A549 (cell line): Measurements from ENCODE around the gene ENO2. TPM values are rescaled to one million over a fixed set of nuclear protein-coding genes. Genes with fewer than 3 reads are reported as not detected.

ENCODE experiments used
- ATAC-seq, 2 experiments: fragments of 200-7000 bp in 1 of 2; fragments of >200 bp in 1 of 2; cut with Nextera tagmentation in 1 of 2; cut with Tn5 transposase in 1 of 2; 3 replicates each; pipeline versions ENCODE4 v1.8.0 to v1.9.1; 2018 to 2020; ENCODE audit warnings: mild to moderate bottlenecking in 1 of 2, moderate library complexity in 1 of 2
- CTCF ChIA-PET: fragments of 300-600 bp; sonication (Branson Sonifier 250); formaldehyde crosslinking; extraction: SDS; loops from one replicate; lab custom pipeline; 2021; ENCODE audit warnings: antibody characterized with exemption, inconsistent platforms; lab: Yijun Ruan, JAX
- POLR2A ChIA-PET: fragments of 350-600 bp; formaldehyde crosslinking; extraction: SDS; loops from one replicate; lab custom pipeline; 2021; ENCODE audit warnings: antibody characterized with exemption, inconsistent platforms; lab: Yijun Ruan, JAX
- DNase-seq, 2 experiments: peaks; one replicate each; pipeline versions ENCODE4 v3.0.0 to v3.0.0-alpha.2; 2011 to 2016; ENCODE audit warnings: low read depth in 1 of 2, low spot score in 1 of 2
- FAIRE-seq: peaks from 2 replicates; lab custom pipeline; 2011; peaks lifted over from hg19 to GRCh38; lab: Jason Lieb, UNC
- H3K27ac ChIP-seq, 2 experiments: fragments of >200 bp; sonication (Bioruptor Twin); formaldehyde crosslinking; 3 replicates each; pipeline ENCODE4 v1.5.1; 2016 to 2017
- H3K4me1 ChIP-seq: fragments of >200 bp; sonication (Bioruptor Twin); formaldehyde crosslinking; 3 replicates; pipeline ENCODE4 v1.6.1; 2016
- H3K4me2 ChIP-seq: fragments of >200 bp; sonication (Bioruptor Twin); formaldehyde crosslinking; 3 replicates; pipeline ENCODE4 v1.6.1; 2016
- H3K4me3 ChIP-seq: fragments of >200 bp; sonication (Bioruptor Twin); formaldehyde crosslinking; 3 replicates; pipeline ENCODE4 v1.5.1; 2016
- H3K9me3 ChIP-seq: fragments of >200 bp; sonication (Bioruptor Twin); formaldehyde crosslinking; 3 replicates; pipeline ENCODE4 v1.6.1; 2016
- ATOH8 ChIP-seq: fragments of 250-450 bp; sonication (Bioruptor Pico); IDR thresholded peaks from 2 replicates; pipeline ENCODE4 v1.5.0; 2020; ENCODE audit warnings: low read depth, mild to moderate bottlenecking, moderate library complexity
- CBX2 ChIP-seq: fragments of 200-600 bp; sonication (generic); IDR thresholded peaks from 2 replicates; pipeline ENCODE4 v1.6.1; 2016; ENCODE audit warnings: low read depth, mild to moderate bottlenecking, borderline replicate concordance
- CBX8 ChIP-seq: fragments of 200-600 bp; sonication (generic); IDR thresholded peaks from 2 replicates; pipeline ENCODE4 v1.6.1; 2016
- CTCF ChIP-seq: fragments of >200 bp; sonication (Bioruptor Twin); formaldehyde crosslinking; IDR thresholded peaks from 3 replicates; pipeline ENCODE4 v1.5.1; 2016
- ELK1 ChIP-seq: fragments of 150-350 bp; IDR thresholded peaks from 2 replicates; pipeline ENCODE4 v1.6.1; 2014; ENCODE audit warnings: low read depth, mild to moderate bottlenecking, low read length
- FOSL2 ChIP-seq, 2 experiments: fragments of 450-650 bp in 1 of 2; fragments of >200 bp in 1 of 2; sonication (Bioruptor Twin) in 1 of 2; formaldehyde crosslinking; IDR thresholded peaks; 2 replicates each; pipeline versions ENCODE4 v1.5.0 to v1.6.1; 2016 to 2020; ENCODE audit warnings: mild to moderate bottlenecking in 1 of 2, moderate library complexity in 1 of 2
- HDAC2 ChIP-seq: fragments of 200-600 bp; sonication (generic); IDR thresholded peaks from 2 replicates; pipeline ENCODE4 v1.6.1; 2016
- HMGXB4 ChIP-seq: fragments of 250-450 bp; sonication (Bioruptor Pico); IDR thresholded peaks from 2 replicates; pipeline ENCODE4 v1.5.0; 2021; ENCODE audit warnings: mild to moderate bottlenecking, moderate library complexity, borderline replicate concordance
- JUN ChIP-seq, 2 experiments: fragments of >200 bp; sonication (Bioruptor Twin); formaldehyde crosslinking; IDR thresholded peaks; 2 replicates in 1 of 2; 3 replicates in 1 of 2; pipeline ENCODE4 v1.6.1; 2016 to 2017
- JUNB ChIP-seq: fragments of >200 bp; sonication (Bioruptor Twin); formaldehyde crosslinking; IDR thresholded peaks from 2 replicates; pipeline ENCODE4 v1.6.1; 2016
- KDM5A ChIP-seq: fragments of 200-600 bp; sonication (generic); IDR thresholded peaks from 2 replicates; pipeline ENCODE4 v1.6.1; 2016; ENCODE audit warnings: antibody characterized with exemption, mild to moderate bottlenecking
- MAZ ChIP-seq: fragments of 150-350 bp; IDR thresholded peaks from 2 replicates; pipeline ENCODE4 v1.6.1; 2014; ENCODE audit warnings: antibody characterized with exemption, low read depth, low read length, borderline replicate concordance
- MYC ChIP-seq: IDR thresholded peaks from 2 replicates; pipeline ENCODE4 v1.6.1; 2012; ENCODE audit warnings: mild to moderate bottlenecking, inconsistent platforms, low read length, improper control_type of control experiment, borderline replicate concordance
- NFE2L2 ChIP-seq: fragments of 150-350 bp; conservative IDR thresholded peaks from 2 replicates; pipeline ENCODE4 v1.6.1; 2014; ENCODE audit warnings: low read length
- NPAS2 ChIP-seq: fragments of 250-450 bp; sonication (Bioruptor Pico); IDR thresholded peaks from 2 replicates; pipeline ENCODE4 v1.8.0; 2022; ENCODE audit warnings: mild to moderate bottlenecking, moderate library complexity, borderline replicate concordance
- POLR2A ChIP-seq: IDR thresholded peaks from 2 replicates; pipeline ENCODE4 v1.6.1; 2012; ENCODE audit warnings: mild to moderate bottlenecking, low read length
- RCOR1 ChIP-seq: fragments of 150-350 bp; IDR thresholded peaks from 2 replicates; pipeline ENCODE4 v1.6.1; 2014; ENCODE audit warnings: antibody characterized with exemption, low read length, low read depth
- RFX5 ChIP-seq: fragments of 450-650 bp; IDR thresholded peaks from 2 replicates; pipeline ENCODE4 v1.7.1; 2014; ENCODE audit warnings: antibody characterized with exemption, mild to moderate bottlenecking, moderate library complexity
- RNF2 ChIP-seq: fragments of 200-600 bp; sonication (generic); IDR thresholded peaks from 2 replicates; pipeline ENCODE4 v1.6.1; 2016; ENCODE audit warnings: low read depth, mild to moderate bottlenecking, antibody characterized with exemption, moderate library complexity, borderline replicate concordance
- SMC3 ChIP-seq: fragments of >200 bp; sonication (Bioruptor Twin); formaldehyde crosslinking; IDR thresholded peaks from 3 replicates; pipeline ENCODE4 v1.6.1; 2018; ENCODE audit warnings: inconsistent platforms
- SREBF2 ChIP-seq: fragments of 450-650 bp; IDR thresholded peaks from 2 replicates; pipeline ENCODE4 v1.6.1; 2014; ENCODE audit warnings: mild to moderate bottlenecking, moderate library complexity
- TFCP2L1 ChIP-seq: fragments of 250-450 bp; sonication (Bioruptor Pico); IDR thresholded peaks from 2 replicates; pipeline ENCODE4 v1.5.0; 2021; ENCODE audit warnings: mild to moderate bottlenecking
- ZC3H11A ChIP-seq: fragments of 450-650 bp; IDR thresholded peaks from 2 replicates; pipeline ENCODE4 v1.6.1; 2014; ENCODE audit warnings: antibody characterized with exemption, mild to moderate bottlenecking
- ZFP36 ChIP-seq: fragments of 450-650 bp; IDR thresholded peaks from 2 replicates; pipeline ENCODE4 v1.6.1; 2014; ENCODE audit warnings: borderline replicate concordance; ENCODE audit not compliant: partially characterized antibody
- ZSCAN20 ChIP-seq: fragments of 250-450 bp; sonication (Bioruptor Pico); IDR thresholded peaks from 2 replicates; pipeline ENCODE4 v1.8.0; 2022; ENCODE audit warnings: mild to moderate bottlenecking, moderate library complexity
- WGBS: methylation state at CpG from one replicate; pipeline ENCODE4 v1.1.6; 2017; ENCODE audit errors: missing lambda C conversion rate; 5-methylcytosine and 5-hydroxymethylcytosine counted together
- polyA plus RNA-seq, 4 experiments: library from polyadenylated mRNA; depleted of rRNA in 3 of 4; stranded (reverse); fragments of >200 nt; fragmentation: RNase III in 1 of 4; extraction: RNeasy Plus Mini Kit Qiagen cat#74134 plus additional on column Dnase treatment in 1 of 4; gene quantifications; 2 replicates in 3 of 4; 3 replicates in 1 of 4; pipeline ENCODE4 v1.2.3, GENCODE V29; 2011 to 2017
- TF ChIP-seq, protein P1 (sequence below): IDR thresholded peaks from 2 replicates; pipeline ENCODE4 v1.6.1; 2012
- TF ChIP-seq, protein P2 (sequence below): fragments of >200 bp; sonication (Bioruptor Twin); formaldehyde crosslinking; IDR thresholded peaks from 3 replicates; pipeline ENCODE4 v1.6.1; 2016

Gene ENO2
- polyA plus RNA-seq, 2 of the 4 experiments (the other 2 are of a cell fraction) = 26.2 to 38.6 TPM

DNA sequence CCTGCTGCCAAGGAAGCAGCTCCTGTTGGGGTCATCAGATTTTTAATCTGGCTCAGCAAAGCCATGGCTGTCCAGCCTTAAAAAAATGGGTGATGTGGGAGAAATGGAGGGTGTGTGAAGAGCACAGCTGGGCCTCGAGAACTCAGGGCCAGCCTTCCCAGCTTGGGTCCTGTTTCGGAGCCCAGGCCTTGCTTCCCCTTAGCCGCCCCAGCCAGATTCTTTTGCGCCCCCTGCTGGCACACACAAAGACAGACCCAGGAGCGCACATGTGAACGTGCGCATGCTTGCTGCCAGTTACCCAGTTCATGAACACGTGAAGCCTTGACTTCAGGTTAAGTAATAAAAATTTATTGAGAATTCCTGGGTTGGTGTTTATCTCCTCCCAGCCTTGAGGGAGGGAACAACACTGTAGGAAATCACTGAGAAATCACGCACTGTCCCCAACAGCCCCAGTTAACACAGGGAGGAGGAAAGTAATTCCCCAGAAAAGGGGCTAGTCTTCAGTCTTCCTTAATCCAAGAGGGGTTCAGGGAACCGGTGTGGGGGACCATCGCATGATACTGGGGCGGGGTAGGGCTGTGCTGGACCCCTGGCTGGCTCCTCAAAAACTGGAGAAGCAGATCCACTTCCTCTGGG is 50.8 kb downstream of the ENO2 start (continued):
- TF ChIP-seq TFCP2L1 (CRISPR knock-in tag) (no peak), CBX2 (no peak), KDM5A (no peak), MYC (peak; percentile 96; the same call in 1 of the 2 replicates), JUN (IDR thresholded peaks at IDR 0.05) (peak in 1 of 2 experiments; percentile 19; a peak in 1 of 5 replicates), POLR2A (no peak), MAZ (no peak), CTCF (peak; percentile 89), NPAS2 (CRISPR knock-in tag) (peak; percentile 75; the same call in 1 of the 2 replicates), SMC3 (peak; percentile 76), CBX8 (no peak), HMGXB4 (CRISPR knock-in tag) (no peak), ZC3H11A (no peak), ZSCAN20 (no peak), ELK1 (no peak), SREBF2 (no peak), ZFP36 (no peak)
- TF ChIP-seq, protein P1, sequence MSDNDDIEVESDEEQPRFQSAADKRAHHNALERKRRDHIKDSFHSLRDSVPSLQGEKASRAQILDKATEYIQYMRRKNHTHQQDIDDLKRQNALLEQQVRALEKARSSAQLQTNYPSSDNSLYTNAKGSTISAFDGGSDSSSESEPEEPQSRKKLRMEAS = peak; percentile 95

- whole genome bisulfite sequencing = 67% methylated on average over 4 of the region's 4 CpGs
- Histone ChIP-seq H3K4me3 (no peak overlapping the region), H3K4me1 (peaks cover 51% of the 10 kb centered on the region), H3K4me2 (no peak overlapping the region), H3K9me3 (no peaks in the 10 kb centered on the region), H3K27ac (peak overlapping the region; percentile 29 to 99; a peak in 4 of 6 replicates)
- CTCF ChIA-PET = interaction anchor here (1.3 to 11.2 kb wide), 11 partner anchors 11 to 147 kb away, joined by 3 to 354 read pairs (median 6); partner anchors contain the start of genes C12orf57, C1RL, PTPN6 and RNU7-1
- ATAC-seq = no peak
- DNase-seq = no peak
- TF ChIP-seq TFCP2L1 (CRISPR knock-in tag) = no peak
- no peak for TF ChIP-seq SREBF2
- TF ChIP-seq MAZ = no peak
- no peak for TF ChIP-seq FOSL2 (IDR thresholded peaks at IDR 0.05)
- TF ChIP-seq FOSL2 (CRISPR knock-in tag; IDR thresholded peaks at IDR 0.05) = no peak
- TF ChIP-seq HDAC2 = no peak
- no peak for TF ChIP-seq RFX5
- TF ChIP-seq JUNB = no peak
- TF ChIP-seq ZC3H11A = no peak
- TF ChIP-seq RNF2 = no peak
- TF ChIP-seq NPAS2 (CRISPR knock-in tag) = no peak
- TF ChIP-seq RCOR1 = no peak
- TF ChIP-seq, protein P2, sequence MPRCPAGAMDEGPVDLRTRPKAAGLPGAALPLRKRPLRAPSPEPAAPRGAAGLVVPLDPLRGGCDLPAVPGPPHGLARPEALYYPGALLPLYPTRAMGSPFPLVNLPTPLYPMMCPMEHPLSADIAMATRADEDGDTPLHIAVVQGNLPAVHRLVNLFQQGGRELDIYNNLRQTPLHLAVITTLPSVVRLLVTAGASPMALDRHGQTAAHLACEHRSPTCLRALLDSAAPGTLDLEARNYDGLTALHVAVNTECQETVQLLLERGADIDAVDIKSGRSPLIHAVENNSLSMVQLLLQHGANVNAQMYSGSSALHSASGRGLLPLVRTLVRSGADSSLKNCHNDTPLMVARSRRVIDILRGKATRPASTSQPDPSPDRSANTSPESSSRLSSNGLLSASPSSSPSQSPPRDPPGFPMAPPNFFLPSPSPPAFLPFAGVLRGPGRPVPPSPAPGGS = no peak
- no peak for TF ChIP-seq ATOH8 (CRISPR knock-in tag)
- no peak for TF ChIP-seq NFE2L2
- FAIRE-seq = no peak
- POLR2A ChIA-PET = interaction anchor here (1.4 to 9.0 kb wide), 3 partner anchors 21 to 97 kb away, joined by 4 to 174 read pairs (median 7); partner anchors contain the start of genes C12orf57, LPCAT3 and RNU7-1
Measured at GRCh38 chr12:6965714-6966113, 51.3 kb downstream of the ENO2 start.
